NOMO-1 treated with DMSO at 0.1 percent for 48 hours (cell line): Measurements from ENCODE around the gene PARVG.
"Not testable (repeated sequence)": the region's sequence is repeated elsewhere in the genome, so short reads cannot be mapped to it uniquely, and the experiment has no call there.

Experiments
- DNase-seq: peaks from one replicate; lab custom pipeline; 2025; ENCODE audit not compliant: unreplicated experiment; lab: John Stamatoyannopoulos, UW

The PARVG gene

DNA sequence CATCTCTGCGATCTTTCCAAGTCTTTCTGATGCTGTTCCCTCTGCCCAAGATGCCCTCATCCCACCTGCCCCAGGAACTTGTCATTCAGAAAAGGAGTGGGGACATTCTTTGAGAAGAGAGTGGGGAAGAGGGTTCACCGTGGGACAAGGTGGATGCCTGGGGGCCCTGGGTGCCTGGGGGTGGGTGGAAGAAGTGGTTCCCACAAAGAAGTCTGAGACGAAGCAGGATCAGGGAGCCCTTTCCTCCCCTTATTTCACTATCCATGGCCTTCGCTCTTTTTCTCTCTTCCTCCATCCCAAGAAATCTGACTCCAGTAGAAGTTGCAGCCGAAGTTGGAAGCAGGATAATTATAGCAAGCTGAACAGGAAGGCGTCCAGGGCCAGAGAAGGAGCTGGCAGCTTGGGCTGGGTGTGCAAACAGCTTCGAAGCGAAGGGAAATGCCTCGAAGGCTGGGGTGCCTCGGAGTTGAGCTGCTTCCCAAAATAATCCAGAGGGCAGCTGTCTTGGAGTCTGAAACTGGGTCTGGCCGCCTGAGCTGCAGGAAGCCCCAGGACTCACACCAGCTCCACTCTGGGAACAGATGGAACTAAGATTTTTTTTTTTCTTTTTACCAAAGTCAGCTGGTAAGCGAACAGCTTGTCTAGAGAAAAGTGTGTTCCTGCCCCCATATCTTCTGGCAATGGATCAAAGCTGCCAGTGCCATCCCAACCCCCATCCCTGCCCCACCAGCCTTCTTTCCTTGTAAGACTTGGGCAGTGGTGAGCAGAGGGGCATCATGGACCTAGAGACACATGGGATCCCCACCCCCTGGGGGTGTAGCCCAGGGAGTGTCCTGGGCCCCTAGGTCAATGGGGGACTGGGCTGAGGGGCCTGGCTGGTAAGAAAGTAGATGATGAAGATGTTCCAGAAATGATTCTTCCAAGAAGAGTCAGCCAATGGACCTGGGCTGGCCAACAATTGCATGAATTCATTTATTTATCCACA is 31.5 kb downstream of the PARVG start:
- DNase-seq = no peak

GRCh38 chr22:44212936-44213335 is 32.2 kb downstream of the PARVG start:
- no peak for DNase-seq

- no peak for DNase-seq
Measured at GRCh38 chr22:44213489-44214043, 32.8 kb downstream of the PARVG start.

DNA sequence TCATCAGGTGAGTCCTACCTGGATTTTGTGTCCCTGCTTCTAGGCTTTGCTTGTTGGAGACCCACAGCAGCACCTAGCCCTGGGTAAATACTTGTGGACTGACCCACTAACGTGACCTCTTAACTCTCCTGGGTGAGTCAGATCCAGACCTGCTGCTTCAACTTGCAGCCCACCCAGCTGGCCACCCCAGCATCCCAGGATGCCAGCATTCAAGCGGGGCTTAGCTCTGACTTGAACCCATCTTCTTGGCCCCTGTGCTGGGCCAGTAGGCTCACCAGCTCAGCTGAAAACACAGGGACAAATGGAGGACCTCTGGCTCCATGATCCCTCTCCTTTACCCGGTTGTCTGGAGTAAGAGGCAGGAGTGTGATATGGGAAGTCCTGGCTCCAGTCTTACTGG is 33.5 kb downstream of the PARVG start:
- no peak for DNase-seq

- DNase-seq = no peak
Measured at GRCh38 chr22:44214764-44215163, 34.0 kb downstream of the PARVG start.

DNA sequence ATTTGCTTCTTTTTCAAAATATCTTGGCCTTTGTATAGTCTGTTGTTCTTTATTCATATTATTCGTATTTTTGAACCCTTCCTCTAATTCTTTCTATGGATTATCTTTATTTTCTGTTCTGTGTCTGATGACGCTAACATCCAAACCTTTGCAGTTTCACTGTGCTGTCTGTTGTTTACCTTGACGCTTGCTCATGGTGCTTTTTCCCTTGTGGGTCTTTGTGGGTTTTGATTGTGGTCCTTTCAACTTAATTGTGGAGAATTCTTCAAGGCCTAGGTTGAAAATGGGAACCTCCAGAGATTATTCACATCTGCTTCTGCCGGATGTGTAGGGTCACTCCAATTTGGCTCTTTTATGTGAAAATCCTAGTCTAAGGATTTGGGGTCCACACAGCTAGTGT is 34.6 kb downstream of the PARVG start:
- DNase-seq = no peak

- no peak for DNase-seq
Measured at GRCh38 chr22:44217346-44217745, 36.6 kb downstream of the PARVG start.

- no peak for DNase-seq
Measured at GRCh38 chr22:44218071-44218470, 37.3 kb downstream of the PARVG start.

GRCh38 chr22:44219101-44219870 is 38.6 kb downstream of the PARVG start:
- no peak for DNase-seq

DNA sequence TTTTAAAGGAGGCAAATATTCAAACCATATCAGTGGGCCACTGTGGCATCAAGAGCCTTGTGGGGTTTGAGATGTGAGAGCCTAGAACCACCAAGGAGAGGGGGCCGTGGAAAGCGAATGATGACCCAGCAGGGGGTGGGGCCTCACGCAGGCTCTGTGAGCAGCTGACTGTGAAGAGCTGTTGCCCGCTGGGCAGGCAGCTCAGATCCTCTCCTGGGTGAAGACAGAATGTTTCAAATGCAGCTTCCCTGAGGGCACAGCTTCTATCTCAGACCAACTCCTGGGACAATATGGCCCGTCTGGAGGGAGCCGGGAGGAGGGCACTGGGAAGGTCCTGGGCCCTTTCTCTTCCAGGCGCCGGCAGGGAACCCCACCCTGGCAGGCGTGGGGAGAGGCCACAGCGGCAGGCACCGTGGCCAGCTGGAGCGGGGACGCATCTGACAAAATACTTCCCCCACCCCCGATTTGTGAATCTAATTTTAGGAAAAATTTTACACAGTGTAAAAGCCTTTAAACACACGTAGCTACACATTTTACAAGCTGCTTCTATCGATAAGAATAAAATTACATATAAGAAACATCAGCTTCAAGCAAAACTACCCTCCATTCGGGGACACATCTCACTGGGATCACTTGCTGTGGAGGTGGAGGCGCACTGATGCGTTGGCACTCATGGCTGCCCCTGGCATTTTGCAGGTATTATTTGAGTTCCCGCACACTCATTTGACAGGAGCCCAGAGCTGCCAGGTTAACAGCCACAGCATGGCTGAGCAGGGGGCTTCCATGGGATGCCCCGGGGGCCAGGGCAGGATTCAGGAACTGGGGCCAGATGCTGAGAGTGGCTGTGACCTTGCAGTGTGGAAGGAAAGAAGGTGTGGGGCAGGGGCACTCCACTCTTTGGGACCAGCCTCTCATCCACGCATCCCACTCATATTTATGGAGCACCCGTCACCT is 40.3 kb downstream of the PARVG start:
- no peak for DNase-seq

DNA sequence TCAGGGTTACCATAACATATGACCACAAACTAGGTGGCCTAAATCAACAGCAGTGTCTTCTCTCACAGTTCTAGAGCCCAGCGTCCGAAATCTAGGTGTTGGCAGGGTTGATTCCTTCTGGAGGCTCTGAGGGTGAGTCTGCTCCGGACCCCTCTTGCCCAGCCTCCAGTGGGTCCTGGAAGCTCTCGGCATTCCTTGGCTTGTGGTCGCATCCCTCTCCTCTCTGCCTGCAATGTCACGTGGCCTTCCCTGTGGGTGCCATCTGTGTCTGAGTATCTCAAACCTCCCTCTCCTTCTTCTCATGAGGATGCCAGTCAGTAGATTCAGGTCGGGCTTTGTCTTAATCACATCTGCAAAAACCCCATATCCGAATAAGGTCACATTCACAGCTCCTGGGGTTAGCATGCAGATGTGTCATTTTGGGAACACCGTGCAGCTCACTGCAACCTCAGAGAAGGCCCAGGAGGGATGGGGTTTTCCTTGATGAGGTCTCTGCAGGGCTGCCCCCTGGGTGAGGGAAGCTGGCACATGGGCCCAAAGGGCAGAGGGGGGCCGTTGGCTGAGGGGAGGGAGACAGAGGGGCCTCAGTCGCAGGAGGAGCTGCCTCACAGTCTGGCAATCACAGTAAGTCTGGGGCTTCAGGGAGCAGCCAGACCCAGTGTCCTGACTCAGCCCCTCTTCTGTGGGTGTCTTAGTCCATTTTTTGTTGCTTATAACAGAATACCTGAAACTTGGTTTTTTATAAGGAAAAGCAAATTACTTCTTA is 41.2 kb downstream of the PARVG start:
- no peak for DNase-seq

- DNase-seq = no peak
Measured at GRCh38 chr22:44224166-44224565, 43.4 kb downstream of the PARVG start.

DNA sequence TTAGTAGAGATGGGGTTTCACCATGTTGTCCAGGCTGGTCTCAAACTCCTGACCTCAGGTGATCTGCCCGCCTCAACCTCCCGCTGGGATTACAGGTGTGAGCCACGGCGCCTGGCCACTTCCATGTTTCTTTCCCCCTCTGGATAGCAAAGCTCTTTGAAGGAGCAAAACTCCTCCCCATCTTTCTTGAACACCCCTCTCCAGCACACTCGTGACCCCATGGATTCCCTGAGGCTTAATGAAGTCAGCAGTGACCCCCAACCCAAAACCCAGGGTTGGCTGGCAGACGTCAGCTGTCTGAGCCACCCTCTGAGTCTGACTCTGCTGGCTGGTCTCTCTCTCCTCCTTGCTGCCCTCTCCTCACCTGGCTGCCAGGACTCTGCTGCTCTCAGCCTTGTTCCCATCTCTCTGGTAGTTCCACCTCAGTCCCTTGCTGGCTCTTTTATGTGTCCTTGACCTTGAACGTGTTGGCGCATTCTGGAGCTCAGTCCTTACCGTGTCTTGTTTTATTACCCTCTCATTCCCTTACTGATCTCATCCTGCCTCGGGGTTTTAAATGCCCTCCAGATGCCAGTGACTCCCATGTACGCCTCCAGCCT is 44.5 kb downstream of the PARVG start:
- DNase-seq = no peak

GRCh38 chr22:44225812-44226211 is 45.1 kb downstream of the PARVG start:
- DNase-seq = no peak

DNA sequence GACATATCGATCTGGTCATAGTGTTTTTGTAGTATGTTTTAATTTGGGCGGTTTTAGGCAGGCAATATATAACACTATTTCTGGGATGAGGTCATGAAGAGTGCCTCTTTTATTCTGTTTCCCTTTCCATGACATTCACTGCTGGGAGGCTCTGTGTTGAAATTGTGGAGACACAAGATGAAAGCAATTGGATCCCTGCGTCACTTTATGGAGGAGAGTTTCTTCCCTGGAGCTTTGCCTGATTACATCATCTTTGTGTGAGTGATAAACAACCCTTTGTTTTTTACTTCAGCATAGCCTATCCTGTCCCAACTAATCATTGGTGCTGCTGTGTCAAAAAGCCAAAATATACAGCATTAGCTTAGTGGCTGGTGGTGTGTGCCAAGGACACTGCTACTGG is 48.6 kb downstream of the PARVG start:
- DNase-seq = no peak

GRCh38 chr22:44229809-44230208 is 49.1 kb downstream of the PARVG start:
- no peak for DNase-seq

DNA sequence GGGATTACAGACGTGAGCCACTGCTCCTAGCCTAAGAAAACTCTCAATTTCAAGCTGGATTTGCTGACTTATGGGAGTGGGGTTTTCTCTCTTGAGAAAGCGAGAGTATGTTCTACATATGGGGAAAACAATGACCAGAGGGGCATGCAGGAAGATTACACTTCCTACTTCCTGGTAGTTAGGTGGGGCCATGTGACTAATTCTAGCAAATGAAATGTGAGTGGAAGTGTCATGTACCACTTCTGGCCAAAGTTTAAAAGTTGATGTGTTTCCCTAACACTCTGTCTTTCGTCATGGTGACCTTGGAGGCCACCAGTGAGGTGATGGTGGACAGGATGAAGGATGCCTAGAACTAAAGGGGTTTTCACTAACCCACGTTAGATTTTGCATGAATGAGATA is 50.5 kb downstream of the PARVG start:
- DNase-seq = no peak

GRCh38 chr22:44234372-44234771 is 53.6 kb downstream of the PARVG start:
- not testable (repeated sequence) for DNase-seq

- DNase-seq = no peak
Measured at GRCh38 chr22:44237290-44237689, 56.6 kb downstream of the PARVG start.
